Gastrocnemius medialis (tissue), 4 donors: ENCODE data around the gene CCDC146. TPM values are rescaled to one million over a fixed set of nuclear protein-coding genes. Genes with fewer than 3 reads are reported as not detected.

Experiments
- ATAC-seq, 2 donors: fragments of 150-250 bp; one replicate each; pipeline ENCODE4 v1.9.1; 2016
- DNase-seq, 2 donors: peaks; one replicate each; pipeline ENCODE4 v3.0.0-alpha.2; 2019
- H3K27ac ChIP-seq, 4 donors: fragments of 200-600 bp; sonication (generic); 1 replicate in 1 of 4; 2 replicates in 3 of 4; pipeline ENCODE4 v1.5.1; 2016 to 2018; ENCODE audit warnings: mild to moderate bottlenecking in 2 of 4, moderate library complexity in 1 of 4
- H3K27me3 ChIP-seq, 3 donors: fragments of 200-600 bp; sonication (generic) in 2 of 3; 1 replicate in 1 of 3; 2 replicates in 2 of 3; pipeline versions ENCODE4 v1.5.1 to v1.6.0; 2016 to 2019; ENCODE audit warnings: mild to moderate bottlenecking in 1 of 3, moderate library complexity in 1 of 3
- H3K36me3 ChIP-seq, 2 donors: fragments of 200-600 bp; sonication (generic) in 1 of 2; one replicate each; pipeline ENCODE4 v1.5.1; 2017 to 2018
- H3K4me1 ChIP-seq, 2 donors: fragments of 200-600 bp; sonication (generic) in 1 of 2; one replicate each; pipeline ENCODE4 v1.5.1; 2016 to 2017; ENCODE audit warnings: mild to moderate bottlenecking in 2 of 2
- H3K4me3 ChIP-seq, 4 donors: fragments of 200-600 bp; sonication (generic) in 3 of 4; 1 replicate in 1 of 4; 2 replicates in 3 of 4; pipeline ENCODE4 v1.5.1; 2016 to 2019; ENCODE audit warnings: mild to moderate bottlenecking in 2 of 4
- H3K9me3 ChIP-seq, 3 donors: fragments of 200-600 bp; sonication (generic) in 2 of 3; 1 replicate in 1 of 3; 2 replicates in 2 of 3; pipeline ENCODE4 v1.5.1; 2016 to 2019
- CTCF ChIP-seq, 5 experiments: fragments of 450-650 bp in 3 of 5; fragments of 200-600 bp in 2 of 5; sonication (generic) in 2 of 5; IDR thresholded peaks in 4 of 5; conservative IDR thresholded peaks in 1 of 5; 1 replicate in 4 of 5; 2 replicates in 1 of 5; pipeline ENCODE4 v1.5.1; 2016 to 2019; ENCODE audit warnings: antibody characterized with exemption in 5 of 5, mild to moderate bottlenecking in 3 of 5, moderate library complexity in 3 of 5
- POLR2A ChIP-seq, 2 donors: fragments of 450-650 bp; IDR thresholded peaks; one replicate each; pipeline ENCODE4 v1.6.1; 2017; ENCODE audit warnings: antibody characterized with exemption in 2 of 2, mild to moderate bottlenecking in 2 of 2, moderate library complexity in 2 of 2
- in situ Hi-C, 4 donors: fragments of 200-750 bp; cut with MboI; loops; one replicate each; pipeline versions ENCODE4 v1.15.0 to v1.8.0; 2017; ENCODE audit warnings: low sequenced_read_pairs in 4 of 4
- intact Hi-C: fragments of 100-400 bp; cut with DNase I; formaldehyde crosslinking; loops from one replicate; pipeline ENCODE4 v1.15.1; 2023; ENCODE audit warnings: low total_unique reads
- total RNA-seq, 4 donors: library from RNA; depleted of rRNA; stranded (reverse); fragments of >200 nt; gene quantifications; one replicate each; pipeline versions ENCODE4 v1.1.0 to v1.2.3, GENCODE V29; 2016

Gene CCDC146
- total RNA-seq, 4 donors from 2014 or later: 1.4 to 4.3 (median 2.8) TPM

GRCh38 chr7:77327932-77328628 lies 205.7 kb downstream of the CCDC146 start:
- Histone ChIP-seq H3K36me3 (no peaks in the 10 kb centered on the region), H3K4me3 (no peak overlapping the region), H3K27me3 (no peaks in the 10 kb centered on the region), H3K27ac (peak overlapping the region; percentile 27 to 75 (median 44)), H3K4me1 (peaks cover 13 to 28% of the 10 kb centered on the region in 2 donors), H3K9me3 (no peaks in the 10 kb centered on the region)
- DNase-seq: no peak
- in situ Hi-C loops: loop anchor here in 2 of 4 donors (25.0 kb wide), 2 partner anchors 191 to 216 kb away; partner anchors contain the start of gene CCDC146 (in 1 of the 2)
- intact Hi-C loops: no loop called here
- TF ChIP-seq CTCF (IDR thresholded peaks at IDR 0.05 in 4 of 5, conservative IDR thresholded peaks at IDR 0.05 in 1 of 5): no peak
- TF ChIP-seq POLR2A (IDR thresholded peaks at IDR 0.05): no peak
- peak in 1 of 2 donors; percentile 3 for ATAC-seq

- no peaks in the 10 kb centered on the region for H3K36me3 ChIP-seq
- H3K4me3 ChIP-seq: no peak overlapping the region
- H3K27me3 ChIP-seq: no peaks in the 10 kb centered on the region
- peak overlapping the region; percentile 27 to 75 (median 62) for H3K27ac ChIP-seq
- ATAC-seq: no peak
- H3K9me3 ChIP-seq: no peaks in the 10 kb centered on the region
- DNase-seq: no peak
- TF ChIP-seq POLR2A (IDR thresholded peaks at IDR 0.05): no peak
- TF ChIP-seq CTCF (IDR thresholded peaks at IDR 0.05 in 4 of 5, conservative IDR thresholded peaks at IDR 0.05 in 1 of 5): no peak
- intact Hi-C loops (no loop called here), in situ Hi-C loops (loop anchor here in 2 of 4 donors (25.0 kb wide), 2 partner anchors 191 to 216 kb away; partner anchors contain the start of gene CCDC146 (in 1 of the 2))
- H3K4me1 ChIP-seq: peaks cover 13 to 28% of the 10 kb centered on the region in 2 donors
Measured at GRCh38 chr7:77328669-77329068, 206.3 kb downstream of the CCDC146 start.

- in situ Hi-C loops (loop anchor here in 3 of 4 donors (10.0 to 25.0 kb wide), 3 partner anchors 192 to 217 kb away; partner anchors contain the start of gene CCDC146 (in 2 of the 3)), intact Hi-C loops (loop anchor here (10.0 kb wide), 2 partner anchors 205 to 705 kb away; partner anchors contain the start of genes CCDC146 and POMZP3)
- Histone ChIP-seq H3K36me3 (no peaks in the 10 kb centered on the region), H3K27ac (peak overlapping the region; percentile 47 to 75 (median 74)), H3K27me3 (no peaks in the 10 kb centered on the region), H3K4me1 (peaks cover 13 to 28% of the 10 kb centered on the region in 2 donors), H3K4me3 (no peak overlapping the region), H3K9me3 (no peaks in the 10 kb centered on the region)
- TF ChIP-seq CTCF (IDR thresholded peaks at IDR 0.05 in 4 of 5, conservative IDR thresholded peaks at IDR 0.05 in 1 of 5): no peak
- TF ChIP-seq POLR2A (IDR thresholded peaks at IDR 0.05): no peak
- ATAC-seq: no peak
- DNase-seq: no peak
Measured at GRCh38 chr7:77329466-77330168, 207.2 kb downstream of the CCDC146 start.

GRCh38 chr7:77330169-77330882 lies 207.9 kb downstream of the CCDC146 start:
- Histone ChIP-seq H3K36me3 (no peaks in the 10 kb centered on the region), H3K9me3 (no peaks in the 10 kb centered on the region), H3K27ac (peak overlapping the region; percentile 47 to 75 (median 74)), H3K4me3 (no peak overlapping the region), H3K27me3 (no peaks in the 10 kb centered on the region), H3K4me1 (peaks cover 17 to 30% of the 10 kb centered on the region in 2 donors)
- peak; percentile 61 to 62 for ATAC-seq
- TF ChIP-seq POLR2A (IDR thresholded peaks at IDR 0.05) (no peak), CTCF (IDR thresholded peaks at IDR 0.05 in 4 of 5, conservative IDR thresholded peaks at IDR 0.05 in 1 of 5) (no peak)
- in situ Hi-C loops (loop anchor here in 3 of 4 donors (10.0 to 25.0 kb wide), 3 partner anchors 193 to 218 kb away; partner anchors contain the start of gene CCDC146 (in 2 of the 3)), intact Hi-C loops (loop anchor here (10.0 kb wide), 2 partner anchors 206 to 706 kb away; partner anchors contain the start of genes CCDC146 and POMZP3)
- no peak for DNase-seq
